NB4 (cell line): ENCODE results near the gene GALNT10.

Source experiments
- CTCF ChIP-seq: IDR thresholded peaks from one replicate; pipeline ENCODE4 v1.5.1; 2012; ENCODE audit warnings: low read depth, low read length
- MAX ChIP-seq: IDR thresholded peaks from 2 replicates; pipeline ENCODE4 v1.6.1; 2011; ENCODE audit warnings: low read depth, low read length
- POLR2A ChIP-seq: IDR thresholded peaks from 2 replicates; pipeline ENCODE4 v1.6.1; 2011; ENCODE audit warnings: mild to moderate bottlenecking; ENCODE audit not compliant: insufficient read length; ENCODE audit errors: extremely low read depth

- TF ChIP-seq CTCF: no peak
- no peak for TF ChIP-seq POLR2A
- no peak for TF ChIP-seq MAX
Measured at GRCh38 chr5:154234551-154234950, 44.0 kb downstream of the GALNT10 start.
